Measurements from ENCODE around the gene TRABD2A.

Gene TRABD2A

DNA sequence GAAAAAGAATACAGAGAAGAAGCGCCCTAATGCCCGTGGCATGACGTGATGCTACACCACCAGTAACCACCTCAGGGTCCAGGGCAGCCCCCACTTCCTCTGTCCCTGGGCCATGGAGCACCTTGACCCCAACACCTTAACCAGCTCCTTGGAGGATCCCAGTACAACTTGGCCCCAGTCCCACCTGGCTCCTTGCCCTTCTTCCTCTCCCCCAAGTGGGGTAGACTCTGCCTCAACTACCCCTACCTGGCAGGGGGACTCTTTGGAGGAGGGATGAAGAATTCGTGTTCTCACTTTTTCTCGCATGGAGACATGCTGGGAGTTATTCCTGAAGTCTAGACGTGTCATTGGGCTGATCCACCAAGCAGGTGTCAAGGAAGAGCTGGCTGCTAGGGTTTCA, 18.9 kb downstream of the TRABD2A start:
- H3K9me3 ChIP-seq (ENCODE audit: control insufficient read depth, low read length): no peaks in the 10 kb centered on the region
- no peaks in the 10 kb centered on the region for H3K4me1 ChIP-seq (ENCODE audit: control insufficient read depth, insufficient read depth, low read length, poor library complexity, severe bottlenecking)
- H3K4me3 ChIP-seq (ENCODE audit: extremely low read depth, insufficient read depth, low read length, poor library complexity, severe bottlenecking): no peak overlapping the region
- H3K36me3 ChIP-seq (ENCODE audit: control insufficient read depth, insufficient read depth, low read length): no peaks in the 10 kb centered on the region
- H3K27ac ChIP-seq (ENCODE audit: low read depth, low read length, severe bottlenecking): no peak overlapping the region
- 70 to 82% methylated on average over 4 of the region's 6 CpGs for WGBS, 2 experiments (ENCODE audit: insufficient coverage in 2 of 2)

DNA sequence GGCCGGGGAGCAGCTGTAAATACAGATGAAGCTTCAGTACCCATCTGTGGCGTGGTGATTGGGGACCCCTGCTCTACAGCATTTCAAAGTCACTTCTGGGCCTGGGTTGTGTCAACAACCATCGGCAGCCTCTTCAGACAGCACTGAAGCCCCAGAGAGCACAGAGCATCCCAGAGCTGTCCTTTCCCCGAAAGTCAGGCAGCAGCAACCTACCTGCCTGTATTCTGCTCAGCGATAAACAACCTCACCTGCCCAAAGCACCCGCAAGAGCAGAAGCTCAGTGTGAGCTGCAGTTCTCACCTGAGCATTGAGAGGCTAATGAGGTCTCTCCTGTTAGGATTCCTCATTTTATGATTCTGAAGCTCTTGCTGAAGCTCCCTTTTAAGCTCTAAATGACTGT, 19.3 kb downstream of the TRABD2A start:
- H3K9me3 ChIP-seq (ENCODE audit: control insufficient read depth, low read length): no peaks in the 10 kb centered on the region
- WGBS, 2 experiments (ENCODE audit: insufficient coverage in 2 of 2): 90 to 91% methylated on average over 5 of the region's 6 CpGs
- no peaks in the 10 kb centered on the region for H3K4me1 ChIP-seq (ENCODE audit: control insufficient read depth, insufficient read depth, low read length, poor library complexity, severe bottlenecking)
- H3K27ac ChIP-seq (ENCODE audit: low read depth, low read length, severe bottlenecking): no peak overlapping the region
- no peaks in the 10 kb centered on the region for H3K36me3 ChIP-seq (ENCODE audit: control insufficient read depth, insufficient read depth, low read length)
- no peak overlapping the region for H3K4me3 ChIP-seq (ENCODE audit: extremely low read depth, insufficient read depth, low read length, poor library complexity, severe bottlenecking)

DNA sequence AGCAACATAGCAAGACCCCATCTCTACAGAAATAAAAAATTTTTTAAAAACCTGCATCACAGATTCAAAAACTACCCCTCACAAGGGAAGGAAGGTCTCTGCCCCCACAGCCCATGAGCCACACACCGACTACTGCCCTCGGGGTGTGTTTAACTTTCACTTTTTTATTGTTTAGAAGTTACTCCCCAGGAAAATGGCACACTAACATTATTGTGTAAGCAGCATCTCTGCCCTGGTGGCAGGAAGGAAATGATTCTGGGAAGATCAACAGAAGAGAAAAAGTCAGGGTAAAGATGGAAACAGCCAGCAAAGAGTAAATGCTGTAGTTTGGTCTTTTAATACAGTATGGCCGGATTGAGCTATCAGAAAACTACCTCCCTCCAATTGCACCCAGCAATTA, 21.9 kb downstream of the TRABD2A start:
- no peaks in the 10 kb centered on the region for H3K36me3 ChIP-seq (ENCODE audit: control insufficient read depth, insufficient read depth, low read length)
- no peak overlapping the region for H3K27ac ChIP-seq (ENCODE audit: low read depth, low read length, severe bottlenecking)
- H3K4me1 ChIP-seq (ENCODE audit: control insufficient read depth, insufficient read depth, low read length, poor library complexity, severe bottlenecking): no peaks in the 10 kb centered on the region
- no peaks in the 10 kb centered on the region for H3K9me3 ChIP-seq (ENCODE audit: control insufficient read depth, low read length)
- no peak overlapping the region for H3K4me3 ChIP-seq (ENCODE audit: extremely low read depth, insufficient read depth, low read length, poor library complexity, severe bottlenecking)
- WGBS, 2 experiments (ENCODE audit: insufficient coverage in 2 of 2): 60% methylated on average over 1 of the region's 3 CpGs; no CpG with 5 or more reads in 1 of the 2 experiments

DNA sequence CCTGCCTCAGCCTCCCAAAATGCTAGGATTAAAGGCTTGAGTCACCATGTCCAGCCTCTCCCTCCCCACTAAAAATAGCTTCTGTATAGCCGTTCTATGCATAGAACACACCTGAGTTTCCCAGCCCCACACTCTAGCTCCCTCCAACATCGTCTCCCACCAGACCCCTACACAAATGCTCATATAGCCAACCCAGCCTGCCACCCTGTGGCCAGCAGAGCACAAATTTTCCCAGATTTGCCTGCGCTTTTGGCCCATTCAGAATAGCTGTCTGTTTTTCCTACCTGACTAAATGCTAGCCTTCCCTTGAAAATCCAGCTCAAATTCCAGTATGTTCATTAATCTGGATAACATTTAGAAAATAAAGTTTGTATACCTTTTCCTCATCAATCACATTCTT, 22.8 kb downstream of the TRABD2A start:
- Histone ChIP-seq H3K27ac (ENCODE audit: low read depth, low read length, severe bottlenecking) (no peak overlapping the region), H3K4me3 (ENCODE audit: extremely low read depth, insufficient read depth, low read length, poor library complexity, severe bottlenecking) (no peak overlapping the region), H3K4me1 (ENCODE audit: control insufficient read depth, insufficient read depth, low read length, poor library complexity, severe bottlenecking) (no peaks in the 10 kb centered on the region), H3K36me3 (ENCODE audit: control insufficient read depth, insufficient read depth, low read length) (no peaks in the 10 kb centered on the region), H3K9me3 (ENCODE audit: control insufficient read depth, low read length) (peaks cover 4% of the 10 kb centered on the region)
- 41 to 71% methylated on average over 1 to 3 of the region's 3 CpGs for WGBS, 2 experiments (ENCODE audit: insufficient coverage in 2 of 2)

GRCh38 chr2:84857566-84857965, 23.3 kb downstream of the TRABD2A start:
- peaks cover 8% of the 10 kb centered on the region for H3K9me3 ChIP-seq (ENCODE audit: control insufficient read depth, low read length)
- no peak overlapping the region for H3K27ac ChIP-seq (ENCODE audit: low read depth, low read length, severe bottlenecking)
- H3K36me3 ChIP-seq (ENCODE audit: control insufficient read depth, insufficient read depth, low read length): no peaks in the 10 kb centered on the region
- H3K4me1 ChIP-seq (ENCODE audit: control insufficient read depth, insufficient read depth, low read length, poor library complexity, severe bottlenecking): no peaks in the 10 kb centered on the region
- H3K4me3 ChIP-seq (ENCODE audit: extremely low read depth, insufficient read depth, low read length, poor library complexity, severe bottlenecking): no peak overlapping the region
- 90 to 94% methylated on average over 5 of the region's 5 CpGs for WGBS, 2 experiments (ENCODE audit: insufficient coverage in 2 of 2)

- peaks cover 8% of the 10 kb centered on the region for H3K9me3 ChIP-seq (ENCODE audit: control insufficient read depth, low read length)
- no peaks in the 10 kb centered on the region for H3K36me3 ChIP-seq (ENCODE audit: control insufficient read depth, insufficient read depth, low read length)
- 70 to 87% methylated on average over 2 to 3 of the region's 6 CpGs for WGBS, 2 experiments (ENCODE audit: insufficient coverage in 2 of 2)
- H3K4me1 ChIP-seq (ENCODE audit: control insufficient read depth, insufficient read depth, low read length, poor library complexity, severe bottlenecking): no peaks in the 10 kb centered on the region
- no peak overlapping the region for H3K27ac ChIP-seq (ENCODE audit: low read depth, low read length, severe bottlenecking)
- no peak overlapping the region for H3K4me3 ChIP-seq (ENCODE audit: extremely low read depth, insufficient read depth, low read length, poor library complexity, severe bottlenecking)
These were observed 24.1 kb downstream of the TRABD2A start for GRCh38 chr2:84856787-84857186.

DNA sequence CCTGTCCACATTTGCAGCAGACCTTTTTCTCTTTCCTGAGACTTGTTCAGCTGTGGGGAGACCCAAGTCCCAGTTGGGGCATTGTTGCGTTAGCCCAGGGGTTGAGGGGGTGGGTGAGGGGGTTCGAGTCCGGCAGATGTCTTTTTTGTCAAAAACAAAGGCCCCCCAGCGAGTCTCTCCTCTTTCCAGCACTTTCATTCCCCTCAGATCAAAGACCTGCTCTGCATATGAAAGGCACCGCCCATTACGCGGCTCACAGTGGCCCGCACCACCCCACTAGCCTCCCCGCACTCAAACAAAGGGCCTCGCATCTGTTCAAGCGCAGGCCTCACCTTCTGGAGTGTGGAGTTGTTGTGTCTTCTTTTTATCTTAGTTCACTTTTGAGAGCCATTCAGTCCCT, 25.2 kb downstream of the TRABD2A start:
- no peaks in the 10 kb centered on the region for H3K4me1 ChIP-seq (ENCODE audit: control insufficient read depth, insufficient read depth, low read length, poor library complexity, severe bottlenecking)
- no peak overlapping the region for H3K4me3 ChIP-seq (ENCODE audit: extremely low read depth, insufficient read depth, low read length, poor library complexity, severe bottlenecking)
- WGBS, 2 experiments (ENCODE audit: insufficient coverage in 2 of 2): 12 to 20% methylated on average over 1 to 3 of the region's 11 CpGs
- no peak overlapping the region for H3K27ac ChIP-seq (ENCODE audit: low read depth, low read length, severe bottlenecking)
- H3K9me3 ChIP-seq (ENCODE audit: control insufficient read depth, low read length): peaks cover 8% of the 10 kb centered on the region
- H3K36me3 ChIP-seq (ENCODE audit: control insufficient read depth, insufficient read depth, low read length): no peaks in the 10 kb centered on the region

DNA sequence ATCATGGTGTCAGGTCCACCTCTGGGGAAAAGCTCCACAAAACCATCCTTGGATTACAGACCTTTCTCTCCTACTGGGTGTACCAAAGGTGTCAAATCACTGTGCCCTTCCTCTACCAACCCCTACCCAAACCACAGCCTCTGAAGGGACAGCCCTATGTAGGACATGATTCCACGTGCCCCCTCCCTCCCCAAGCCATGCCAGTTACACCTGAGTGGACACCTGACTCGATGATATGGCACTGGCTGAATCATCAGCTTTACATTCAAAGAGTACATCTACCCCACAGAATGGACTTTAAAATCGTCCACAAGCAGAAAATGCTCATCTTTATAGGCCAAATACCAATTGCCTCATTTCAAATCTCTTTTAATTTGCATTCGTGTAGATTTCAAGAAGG, 26.0 kb downstream of the TRABD2A start:
- Histone ChIP-seq H3K4me1 (ENCODE audit: control insufficient read depth, insufficient read depth, low read length, poor library complexity, severe bottlenecking) (no peaks in the 10 kb centered on the region), H3K27ac (ENCODE audit: low read depth, low read length, severe bottlenecking) (no peak overlapping the region), H3K9me3 (ENCODE audit: control insufficient read depth, low read length) (peaks cover 8% of the 10 kb centered on the region), H3K4me3 (ENCODE audit: extremely low read depth, insufficient read depth, low read length, poor library complexity, severe bottlenecking) (no peak overlapping the region), H3K36me3 (ENCODE audit: control insufficient read depth, insufficient read depth, low read length) (no peaks in the 10 kb centered on the region)
- WGBS, 2 experiments (ENCODE audit: insufficient coverage in 2 of 2): 79% methylated on average over 2 to 3 of the region's 4 CpGs

GRCh38 chr2:84851876-84852275, 29.0 kb downstream of the TRABD2A start:
- no peak overlapping the region for H3K4me3 ChIP-seq (ENCODE audit: extremely low read depth, insufficient read depth, low read length, poor library complexity, severe bottlenecking)
- no peaks in the 10 kb centered on the region for H3K4me1 ChIP-seq (ENCODE audit: control insufficient read depth, insufficient read depth, low read length, poor library complexity, severe bottlenecking)
- H3K27ac ChIP-seq (ENCODE audit: low read depth, low read length, severe bottlenecking): no peak overlapping the region
- no peaks in the 10 kb centered on the region for H3K36me3 ChIP-seq (ENCODE audit: control insufficient read depth, insufficient read depth, low read length)
- no CpG with 5 or more reads among the region's 3 CpGs for WGBS, 2 experiments (ENCODE audit: insufficient coverage in 2 of 2)
- H3K9me3 ChIP-seq (ENCODE audit: control insufficient read depth, low read length): peaks cover 8% of the 10 kb centered on the region

DNA sequence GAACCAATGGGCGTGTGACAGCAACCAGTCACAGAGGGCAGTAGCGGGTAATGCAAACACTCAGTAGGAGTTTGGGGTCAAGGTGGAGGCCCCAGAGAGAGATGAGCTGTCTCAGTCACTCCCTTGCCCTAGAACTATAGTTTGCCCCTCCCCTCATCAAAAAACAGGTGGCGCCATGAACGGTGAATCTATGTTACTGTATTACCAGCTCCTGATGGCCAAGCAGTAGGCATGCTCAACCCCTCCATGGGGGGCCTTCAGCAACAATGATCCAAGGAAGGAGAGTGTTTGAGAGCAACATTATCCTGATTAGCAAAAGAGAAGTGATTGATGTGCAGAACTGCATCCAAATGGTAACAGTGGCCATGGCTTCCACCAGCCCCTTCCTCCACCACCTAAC, 30.4 kb downstream of the TRABD2A start:
- H3K4me1 ChIP-seq (ENCODE audit: control insufficient read depth, insufficient read depth, low read length, poor library complexity, severe bottlenecking): no peaks in the 10 kb centered on the region
- no peaks in the 10 kb centered on the region for H3K36me3 ChIP-seq (ENCODE audit: control insufficient read depth, insufficient read depth, low read length)
- no peak overlapping the region for H3K27ac ChIP-seq (ENCODE audit: low read depth, low read length, severe bottlenecking)
- WGBS, 2 experiments (ENCODE audit: insufficient coverage in 2 of 2): 95% methylated on average over 3 of the region's 4 CpGs; no CpG with 5 or more reads in 1 of the 2 experiments
- peaks cover 8% of the 10 kb centered on the region for H3K9me3 ChIP-seq (ENCODE audit: control insufficient read depth, low read length)
- no peak overlapping the region for H3K4me3 ChIP-seq (ENCODE audit: extremely low read depth, insufficient read depth, low read length, poor library complexity, severe bottlenecking)

GRCh38 chr2:84849271-84849952, 31.5 kb downstream of the TRABD2A start:
- Histone ChIP-seq H3K4me1 (ENCODE audit: control insufficient read depth, insufficient read depth, low read length, poor library complexity, severe bottlenecking) (no peaks in the 10 kb centered on the region), H3K4me3 (ENCODE audit: extremely low read depth, insufficient read depth, low read length, poor library complexity, severe bottlenecking) (no peak overlapping the region), H3K9me3 (ENCODE audit: control insufficient read depth, low read length) (peaks cover 8% of the 10 kb centered on the region), H3K27ac (ENCODE audit: low read depth, low read length, severe bottlenecking) (no peak overlapping the region), H3K36me3 (ENCODE audit: control insufficient read depth, insufficient read depth, low read length) (no peaks in the 10 kb centered on the region)
- 89 to 98% methylated on average over 5 to 8 of the region's 8 CpGs for WGBS, 2 experiments (ENCODE audit: insufficient coverage in 2 of 2)

Measured in mesodermal cell (in vitro differentiated cells).